MG63 (cell line): ENCODE measurements around the gene MACROD2. TPM values are rescaled to one million over a fixed set of nuclear protein-coding genes. Genes with fewer than 3 reads are reported as not detected.

Source experiments
- DNase-seq: peaks from one replicate; pipeline ENCODE4 v3.0.0-alpha.2; 2020
- H3K27me3 ChIP-seq: fragments of 250-450 bp; sonication (Bioruptor Pico); 2 replicates; pipeline ENCODE4 v1.5.1; 2020; ENCODE audit warnings: mild to moderate bottlenecking, moderate library complexity
- H3K36me3 ChIP-seq: fragments of 250-450 bp; sonication (Bioruptor Pico); 2 replicates; pipeline ENCODE4 v1.5.1; 2020; ENCODE audit warnings: mild to moderate bottlenecking, moderate library complexity
- H3K4me3 ChIP-seq: fragments of 250-450 bp; sonication (Bioruptor Pico); 2 replicates; pipeline ENCODE4 v1.5.1; 2020; ENCODE audit warnings: mild to moderate bottlenecking, moderate library complexity
- H3K9me3 ChIP-seq: fragments of 250-450 bp; sonication (Bioruptor Pico); 2 replicates; pipeline ENCODE4 v1.5.1; 2020; ENCODE audit warnings: mild to moderate bottlenecking, moderate library complexity
- total RNA-seq: library from RNA; depleted of rRNA; stranded (reverse); fragments of >200 nt; shearing (Covaris generic); gene quantifications from 2 replicates; pipeline ENCODE4 v1.2.3, GENCODE V29; 2014; ENCODE audit warnings: low replicate concordance; rRNA removed

Gene MACROD2
- total RNA-seq, 1 experiment from 2014 or later, result 0.66 TPM

DNA sequence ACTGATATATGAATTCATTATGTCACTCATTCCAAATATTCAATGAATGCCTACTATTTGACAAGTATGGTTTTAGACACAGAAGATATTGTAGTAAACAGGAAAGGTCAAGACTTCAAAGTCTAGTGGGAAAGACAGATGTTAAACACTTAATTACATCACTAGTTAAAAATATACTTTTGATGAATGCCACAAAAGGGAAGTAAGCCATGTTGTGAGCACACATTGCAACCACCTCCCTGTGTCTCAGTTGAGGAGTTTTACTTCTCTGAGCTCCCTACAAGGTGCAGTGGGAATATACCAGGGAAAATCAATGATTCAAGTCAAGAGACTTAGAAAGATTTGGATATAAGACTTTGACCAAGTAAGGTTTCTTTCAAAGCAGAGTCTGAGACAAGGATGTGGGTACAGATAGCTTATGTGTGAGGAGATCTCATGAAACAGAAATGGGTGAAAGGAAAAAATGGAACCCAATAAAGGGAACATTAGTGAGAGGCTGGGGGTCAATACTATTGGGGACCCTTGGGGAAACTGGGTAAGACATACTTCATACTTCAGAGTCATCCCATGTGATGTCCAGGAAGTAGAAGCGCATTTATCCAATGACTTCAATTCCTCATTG, 2074.2 kb downstream of the MACROD2 start:
- DNase-seq, result no peak
- Histone ChIP-seq H3K36me3 (no peaks in the 10 kb centered on the region), H3K9me3 (no peaks in the 10 kb centered on the region), H3K27me3 (no peaks in the 10 kb centered on the region), H3K4me3 (no peak overlapping the region)

DNA sequence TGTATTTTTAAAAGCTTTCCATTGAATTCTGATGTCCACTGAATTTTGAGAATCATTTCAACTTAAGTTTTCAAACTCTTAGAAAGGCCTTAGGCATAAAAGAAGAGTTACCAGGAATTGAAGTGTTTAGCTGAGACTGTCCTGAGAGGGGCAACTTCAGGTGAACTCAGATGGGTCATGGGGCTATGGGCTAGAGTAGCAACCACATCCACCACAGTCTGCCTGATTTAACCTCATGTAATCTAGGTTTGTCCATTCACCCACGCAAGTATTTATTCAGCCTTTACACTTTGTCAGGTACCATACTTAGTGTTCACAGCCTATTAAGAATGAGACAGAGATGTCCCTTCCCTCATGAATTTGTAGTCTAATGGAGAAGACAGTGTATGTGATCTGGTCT, 2076.9 kb downstream of the MACROD2 start:
- no peak for DNase-seq
- H3K4me3 ChIP-seq, result no peak overlapping the region
- no peaks in the 10 kb centered on the region for H3K36me3 ChIP-seq
- no peaks in the 10 kb centered on the region for H3K9me3 ChIP-seq
- H3K27me3 ChIP-seq, result no peaks in the 10 kb centered on the region

DNA sequence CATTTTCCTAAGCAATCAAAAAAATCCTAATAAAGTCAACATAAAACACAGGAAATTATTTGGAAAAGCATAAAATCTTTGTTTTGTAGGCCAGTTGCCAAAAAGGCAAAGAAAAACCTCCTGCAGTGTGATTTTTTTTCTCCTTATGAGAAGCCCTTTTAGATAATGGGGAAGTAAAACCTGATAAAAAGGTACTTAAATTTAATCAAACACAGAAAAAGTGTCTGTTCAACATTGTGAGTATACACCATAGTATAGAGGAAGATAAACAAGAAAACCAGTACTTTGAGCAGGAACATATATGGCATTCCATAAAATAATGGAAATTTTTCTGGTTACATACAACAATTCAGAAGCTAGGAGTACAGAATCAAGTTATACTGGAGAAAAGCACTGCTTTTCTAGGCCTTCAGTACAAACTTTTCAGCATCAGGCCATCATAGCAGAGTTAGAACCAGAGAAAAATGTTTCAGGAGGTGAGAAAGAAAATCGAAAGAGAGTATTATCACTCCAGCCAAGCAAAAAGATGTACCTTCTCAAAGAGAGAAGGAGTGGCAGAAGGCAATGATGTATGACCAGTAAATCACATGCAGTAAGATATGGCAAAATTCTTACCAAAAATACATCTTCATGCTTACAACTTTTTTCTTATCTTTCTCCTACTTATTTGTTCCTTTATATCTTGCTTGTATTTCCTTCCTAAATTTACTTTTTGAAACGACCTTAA, 2083.0 kb downstream of the MACROD2 start:
- H3K4me3 ChIP-seq, result no peak overlapping the region
- no peak for DNase-seq
- no peaks in the 10 kb centered on the region for H3K27me3 ChIP-seq
- no peaks in the 10 kb centered on the region for H3K9me3 ChIP-seq
- no peaks in the 10 kb centered on the region for H3K36me3 ChIP-seq

DNA sequence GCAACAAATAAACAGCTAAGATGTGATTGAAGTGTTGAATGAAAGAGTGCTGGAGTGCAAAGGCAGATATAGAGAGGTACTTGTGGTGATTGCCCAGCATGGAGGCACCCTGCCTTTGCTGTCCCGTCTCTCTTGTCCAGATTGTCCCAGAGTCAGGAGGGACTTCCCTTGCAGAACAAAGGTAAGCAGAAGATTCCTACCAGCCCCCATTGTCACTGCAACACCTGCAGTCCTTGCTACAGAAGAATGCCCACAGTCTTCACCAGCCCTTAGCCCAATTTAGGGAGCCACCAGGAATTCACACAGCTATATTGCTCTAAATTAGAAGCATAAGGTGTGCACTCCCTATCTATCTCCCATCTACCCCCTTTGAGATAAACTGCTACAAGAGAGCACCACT, 2086.1 kb downstream of the MACROD2 start:
- no peaks in the 10 kb centered on the region for H3K36me3 ChIP-seq

DNA sequence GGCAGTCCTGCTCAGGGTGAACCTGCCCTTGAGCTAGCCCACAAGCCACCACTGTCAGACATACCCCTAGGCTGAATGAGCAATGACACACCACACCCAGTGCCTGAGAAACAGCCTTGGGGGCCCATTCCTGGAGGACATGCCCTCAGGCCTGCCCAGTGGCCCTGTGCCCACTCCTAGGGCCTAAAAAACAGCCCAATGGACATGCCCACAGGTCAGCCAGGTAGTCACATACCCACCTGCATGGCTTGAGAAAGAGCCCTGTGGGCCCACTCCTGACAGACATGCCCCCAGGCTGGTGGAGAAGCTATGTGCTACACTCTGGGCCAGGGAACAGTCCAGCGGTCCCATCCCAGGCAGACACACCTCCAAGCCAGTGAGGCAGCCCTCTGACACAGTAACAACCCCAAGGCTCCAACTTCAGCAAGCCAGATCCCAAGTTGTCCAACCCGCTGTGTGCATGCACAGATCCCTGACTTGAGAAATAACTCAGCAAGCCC, 2086.8 kb downstream of the MACROD2 start:
- no peaks in the 10 kb centered on the region for H3K9me3 ChIP-seq
- no peaks in the 10 kb centered on the region for H3K36me3 ChIP-seq
- no peak overlapping the region for H3K4me3 ChIP-seq
- H3K27me3 ChIP-seq, result no peaks in the 10 kb centered on the region
- no peak for DNase-seq

More for the DNA sequence above, 2086.1 kb downstream of the MACROD2 start:
- H3K4me3 ChIP-seq, result no peak overlapping the region
- no peaks in the 10 kb centered on the region for H3K9me3 ChIP-seq
- no peak for DNase-seq
- H3K27me3 ChIP-seq, result no peaks in the 10 kb centered on the region

- H3K9me3 ChIP-seq, result no peaks in the 10 kb centered on the region
- H3K36me3 ChIP-seq, result no peaks in the 10 kb centered on the region
- no peak for DNase-seq
- H3K4me3 ChIP-seq, result no peak overlapping the region
- no peaks in the 10 kb centered on the region for H3K27me3 ChIP-seq
These were observed 2088.4 kb downstream of the MACROD2 start for GRCh38 chr20:16083639-16084280.

GRCh38 chr20:16095226-16095625, 2099.9 kb downstream of the MACROD2 start:
- no peaks in the 10 kb centered on the region for H3K36me3 ChIP-seq
- H3K9me3 ChIP-seq, result no peaks in the 10 kb centered on the region
- H3K27me3 ChIP-seq, result no peaks in the 10 kb centered on the region
- DNase-seq, result no peak
- no peak overlapping the region for H3K4me3 ChIP-seq

GRCh38 chr20:16096756-16097326, 2101.5 kb downstream of the MACROD2 start:
- Histone ChIP-seq H3K9me3 (no peaks in the 10 kb centered on the region), H3K27me3 (no peaks in the 10 kb centered on the region), H3K4me3 (no peak overlapping the region), H3K36me3 (no peaks in the 10 kb centered on the region)
- no peak for DNase-seq

DNA sequence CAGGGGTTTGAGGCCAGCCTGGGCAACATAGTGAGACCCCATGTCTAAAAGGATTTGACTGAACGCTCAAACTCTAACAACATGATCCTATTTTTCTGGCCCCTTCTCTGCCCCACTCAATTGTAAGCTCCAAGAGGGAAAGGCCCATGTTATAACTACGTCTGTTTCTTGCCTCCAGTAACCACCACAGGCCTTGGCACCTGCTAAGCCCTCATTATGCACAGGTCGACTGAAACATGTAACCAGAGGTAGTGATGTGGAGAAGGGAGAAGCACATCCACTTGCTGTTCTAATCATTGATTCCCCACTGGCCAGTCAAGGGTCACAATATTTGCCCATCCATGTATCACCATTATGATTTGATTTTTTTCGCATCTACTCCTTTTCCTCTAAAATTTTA, 2102.5 kb downstream of the MACROD2 start:
- no peak for DNase-seq
- no peaks in the 10 kb centered on the region for H3K9me3 ChIP-seq
- H3K4me3 ChIP-seq, result no peak overlapping the region
- no peaks in the 10 kb centered on the region for H3K36me3 ChIP-seq
- no peaks in the 10 kb centered on the region for H3K27me3 ChIP-seq

DNA sequence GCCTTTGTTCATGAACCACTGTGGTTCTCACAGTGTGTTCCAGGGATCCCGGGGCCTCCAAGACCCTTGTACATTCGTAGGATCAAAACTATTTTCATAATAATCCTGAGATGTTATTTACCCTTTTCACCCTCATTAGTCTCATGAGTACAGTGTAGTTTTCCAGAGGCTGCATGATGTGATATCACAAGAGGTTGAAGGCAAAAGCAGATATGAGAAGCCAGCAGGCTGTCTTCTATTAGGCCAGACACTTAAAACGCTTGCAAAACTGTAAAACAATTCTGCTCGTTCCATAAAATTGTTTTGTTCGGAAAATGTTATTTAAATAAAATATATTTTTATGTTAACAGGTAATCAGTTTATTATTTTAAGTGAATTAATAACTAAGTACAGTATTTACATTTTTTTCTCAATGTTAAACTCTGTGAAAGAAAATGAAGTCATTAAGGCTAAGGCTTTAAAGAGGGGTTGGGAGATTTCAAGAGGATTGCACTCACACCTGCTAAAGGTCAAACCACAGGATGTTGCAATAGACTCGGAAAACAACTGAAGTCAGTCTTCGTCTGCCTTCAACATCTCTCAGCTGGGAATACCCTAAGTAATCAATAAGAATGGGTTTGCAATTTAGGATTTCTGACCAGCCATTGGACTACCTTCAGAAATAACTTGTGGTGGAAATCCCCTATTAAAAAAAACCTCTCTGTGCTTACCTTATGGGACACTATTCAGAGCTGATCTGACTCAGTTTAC, 2103.7 kb downstream of the MACROD2 start:
- no peak for DNase-seq
- Histone ChIP-seq H3K36me3 (no peaks in the 10 kb centered on the region), H3K27me3 (no peaks in the 10 kb centered on the region), H3K9me3 (no peaks in the 10 kb centered on the region), H3K4me3 (no peak overlapping the region)

DNA sequence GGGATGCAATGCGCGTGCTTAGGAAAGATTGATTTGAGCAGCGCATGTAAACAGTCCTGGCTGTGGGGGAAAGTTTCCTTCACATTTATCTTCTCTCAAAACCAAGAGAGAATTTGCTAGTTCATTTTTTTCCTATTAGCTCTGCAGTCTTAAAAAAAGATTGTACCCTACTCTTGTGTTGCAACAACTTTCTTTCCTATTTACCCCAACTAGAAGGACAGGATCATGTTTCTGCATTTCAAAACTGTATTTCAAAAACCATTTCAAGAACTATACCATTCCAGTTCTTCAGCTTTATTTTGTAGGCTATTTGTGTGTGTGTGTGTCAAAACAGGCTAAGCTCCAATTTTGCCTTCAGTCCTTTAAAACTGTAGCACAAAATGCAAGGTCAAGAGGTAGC, 2104.8 kb downstream of the MACROD2 start:
- Histone ChIP-seq H3K9me3 (no peaks in the 10 kb centered on the region), H3K4me3 (no peak overlapping the region), H3K36me3 (no peaks in the 10 kb centered on the region), H3K27me3 (no peaks in the 10 kb centered on the region)
- no peak for DNase-seq

- Histone ChIP-seq H3K4me3 (no peak overlapping the region), H3K9me3 (no peaks in the 10 kb centered on the region), H3K27me3 (no peaks in the 10 kb centered on the region), H3K36me3 (no peaks in the 10 kb centered on the region)
- DNase-seq, result no peak
These were observed 2105.5 kb downstream of the MACROD2 start for GRCh38 chr20:16100767-16101166.

Other genes starting within 250 kb of the MACROD2 start
- 5.9 and 21.6 TPM in 2 replicates for gene ESF1, start 210.6 kb upstream of the MACROD2 start, total RNA-seq
- 39.2 and 48.8 TPM in 2 replicates for gene NDUFAF5, start 210.5 kb upstream of the MACROD2 start, total RNA-seq
- not detected in 2 replicates for gene SEL1L2, start 4.9 kb upstream of the MACROD2 start, total RNA-seq